Endothelial cell (in vitro differentiated cells): ENCODE results near the gene SLC25A23. TPM values are rescaled to one million over a fixed set of nuclear protein-coding genes. Genes with fewer than 3 reads are reported as not detected.

Experiments
- DNase-seq: peaks from one replicate; pipeline ENCODE4 v3.0.0; 2021; ENCODE audit warnings: low spot score
- H3K27ac Mint-ChIP-seq: one replicate; pipeline ENCODE4 v1.8.0; 2021; ENCODE audit warnings: mixed read lengths, inconsistent platforms; ENCODE audit not compliant: unreplicated experiment
- H3K27me3 Mint-ChIP-seq: one replicate; pipeline ENCODE4 v1.8.0; 2021; ENCODE audit warnings: mild to moderate bottlenecking, moderate library complexity, mixed read lengths, inconsistent platforms; ENCODE audit not compliant: unreplicated experiment
- H3K36me3 Mint-ChIP-seq: one replicate; pipeline ENCODE4 v1.8.0; 2021; ENCODE audit warnings: mild to moderate bottlenecking, low read depth, mixed read lengths, inconsistent platforms; ENCODE audit not compliant: unreplicated experiment
- H3K4me1 Mint-ChIP-seq: one replicate; pipeline ENCODE4 v1.8.0; 2021; ENCODE audit warnings: mild to moderate bottlenecking, mixed read lengths, inconsistent platforms; ENCODE audit not compliant: unreplicated experiment
- H3K4me3 Mint-ChIP-seq: one replicate; pipeline ENCODE4 v1.8.0; 2021; ENCODE audit warnings: mild to moderate bottlenecking, mixed read lengths, inconsistent platforms; ENCODE audit not compliant: unreplicated experiment
- H3K9me3 Mint-ChIP-seq: one replicate; pipeline ENCODE4 v1.8.0; 2021; ENCODE audit warnings: mixed read lengths, inconsistent platforms; ENCODE audit not compliant: unreplicated experiment
- total RNA-seq: library from RNA; stranded (reverse); fragmentation: NEBNext Ultra II Directional; extraction: Animal tissue kit (Norgen Biotek cat#: 25700); gene quantifications from one replicate; pipeline ENCODE4 v1.2.1, GENCODE V29; 2021; ENCODE audit not compliant: unreplicated experiment
- TF ChIP-seq, protein P1 (sequence below): fragments of 200-600 bp; sonication (generic); IDR thresholded peaks from one replicate; pipeline ENCODE4 v1.5.0; 2021; ENCODE audit warnings: antibody characterized with exemption; ENCODE audit not compliant: unreplicated experiment

SLC25A23 gene
- total RNA-seq, 1 donor from 2014 or later = 20.7 TPM

DNA sequence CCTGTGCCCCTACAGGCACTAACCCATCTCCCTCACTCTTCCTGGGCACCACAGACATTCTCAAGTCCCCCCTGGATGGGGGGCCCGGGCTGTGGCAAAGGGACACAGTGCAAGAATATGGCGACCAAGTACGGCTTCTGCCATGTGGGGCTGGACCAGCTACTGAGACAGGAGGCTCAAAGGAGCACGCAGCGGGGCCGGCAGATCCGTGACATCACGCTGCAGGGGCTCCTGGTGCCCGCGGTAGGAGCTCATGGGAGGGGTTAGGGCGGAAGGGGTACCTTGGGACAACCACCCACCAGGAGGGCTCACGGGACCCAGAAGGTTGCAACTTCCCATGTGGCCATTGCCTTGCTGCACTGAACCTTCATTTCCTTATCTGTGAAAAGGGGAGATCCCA lies 63.3 kb downstream of the SLC25A23 start:
- Mint-ChIP-seq H3K4me1 (peaks cover 23% of the 10 kb centered on the region), H3K4me3 (no peak overlapping the region), H3K9me3 (no peaks in the 10 kb centered on the region), H3K27ac (no peak overlapping the region), H3K36me3 (peaks cover 12% of the 10 kb centered on the region), H3K27me3 (peaks cover 19% of the 10 kb centered on the region)
- DNase-seq = no peak
- TF ChIP-seq, protein P1, sequence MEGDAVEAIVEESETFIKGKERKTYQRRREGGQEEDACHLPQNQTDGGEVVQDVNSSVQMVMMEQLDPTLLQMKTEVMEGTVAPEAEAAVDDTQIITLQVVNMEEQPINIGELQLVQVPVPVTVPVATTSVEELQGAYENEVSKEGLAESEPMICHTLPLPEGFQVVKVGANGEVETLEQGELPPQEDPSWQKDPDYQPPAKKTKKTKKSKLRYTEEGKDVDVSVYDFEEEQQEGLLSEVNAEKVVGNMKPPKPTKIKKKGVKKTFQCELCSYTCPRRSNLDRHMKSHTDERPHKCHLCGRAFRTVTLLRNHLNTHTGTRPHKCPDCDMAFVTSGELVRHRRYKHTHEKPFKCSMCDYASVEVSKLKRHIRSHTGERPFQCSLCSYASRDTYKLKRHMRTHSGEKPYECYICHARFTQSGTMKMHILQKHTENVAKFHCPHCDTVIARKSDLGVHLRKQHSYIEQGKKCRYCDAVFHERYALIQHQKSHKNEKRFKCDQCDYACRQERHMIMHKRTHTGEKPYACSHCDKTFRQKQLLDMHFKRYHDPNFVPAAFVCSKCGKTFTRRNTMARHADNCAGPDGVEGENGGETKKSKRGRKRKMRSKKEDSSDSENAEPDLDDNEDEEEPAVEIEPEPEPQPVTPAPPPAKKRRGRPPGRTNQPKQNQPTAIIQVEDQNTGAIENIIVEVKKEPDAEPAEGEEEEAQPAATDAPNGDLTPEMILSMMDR = no peak

DNA sequence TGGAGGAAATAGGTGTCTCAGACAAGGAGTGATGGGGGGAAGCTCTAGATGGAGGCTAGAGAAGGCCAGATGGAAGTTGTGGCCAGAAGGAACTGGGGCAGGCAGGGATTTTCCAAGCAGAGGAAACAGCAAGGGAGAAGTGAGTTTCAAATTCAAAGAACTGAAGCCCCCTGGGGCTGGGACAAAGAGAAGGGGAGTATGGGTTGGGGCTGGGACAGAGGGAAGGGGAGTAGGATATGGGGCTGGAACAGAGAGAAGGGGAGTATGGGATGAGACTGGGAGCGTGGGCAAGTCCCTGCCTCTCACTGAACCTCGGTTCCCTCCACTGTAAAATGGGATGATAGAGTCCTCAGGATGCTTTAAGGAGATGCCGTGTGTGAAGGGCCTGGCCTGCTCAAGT lies 64.8 kb downstream of the SLC25A23 start:
- TF ChIP-seq, protein P1 = no peak
- DNase-seq = no peak
- H3K9me3 Mint-ChIP-seq = no peaks in the 10 kb centered on the region
- H3K36me3 Mint-ChIP-seq = peaks cover 17% of the 10 kb centered on the region
- H3K27me3 Mint-ChIP-seq = peaks cover 19% of the 10 kb centered on the region
- H3K4me3 Mint-ChIP-seq = peak overlapping the region; percentile 81
- H3K27ac Mint-ChIP-seq = peak overlapping the region; percentile 74
- H3K4me1 Mint-ChIP-seq = peaks cover 26% of the 10 kb centered on the region

DNA sequence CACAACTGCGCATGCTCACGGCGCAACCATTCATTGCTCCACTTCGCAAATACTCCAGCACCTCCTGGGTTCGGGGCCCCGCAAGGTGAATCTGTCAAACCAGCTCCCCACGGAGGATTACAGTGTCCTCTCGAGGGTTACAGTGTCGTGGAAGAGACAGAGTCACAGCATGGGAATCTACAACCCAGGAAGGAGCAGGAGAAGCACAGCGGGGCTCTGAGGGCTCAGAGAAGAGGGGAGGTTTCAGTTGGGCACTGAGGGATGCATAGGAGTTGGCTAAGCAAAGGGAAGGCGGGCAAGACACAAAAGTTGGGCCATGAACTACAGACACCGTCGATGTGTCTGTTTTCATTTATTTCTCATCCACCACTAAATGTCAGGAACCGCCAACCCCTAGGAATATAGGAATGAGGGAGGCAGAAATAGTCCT lies 65.6 kb downstream of the SLC25A23 start:
- H3K36me3 Mint-ChIP-seq = peaks cover 21% of the 10 kb centered on the region
- TF ChIP-seq, protein P1 = no peak
- no peak for DNase-seq
- H3K4me1 Mint-ChIP-seq = peaks cover 26% of the 10 kb centered on the region
- H3K27me3 Mint-ChIP-seq = peaks cover 19% of the 10 kb centered on the region
- H3K4me3 Mint-ChIP-seq = peak overlapping the region; percentile 94
- peak overlapping the region; percentile 98 for H3K27ac Mint-ChIP-seq
- H3K9me3 Mint-ChIP-seq = no peaks in the 10 kb centered on the region

DNA sequence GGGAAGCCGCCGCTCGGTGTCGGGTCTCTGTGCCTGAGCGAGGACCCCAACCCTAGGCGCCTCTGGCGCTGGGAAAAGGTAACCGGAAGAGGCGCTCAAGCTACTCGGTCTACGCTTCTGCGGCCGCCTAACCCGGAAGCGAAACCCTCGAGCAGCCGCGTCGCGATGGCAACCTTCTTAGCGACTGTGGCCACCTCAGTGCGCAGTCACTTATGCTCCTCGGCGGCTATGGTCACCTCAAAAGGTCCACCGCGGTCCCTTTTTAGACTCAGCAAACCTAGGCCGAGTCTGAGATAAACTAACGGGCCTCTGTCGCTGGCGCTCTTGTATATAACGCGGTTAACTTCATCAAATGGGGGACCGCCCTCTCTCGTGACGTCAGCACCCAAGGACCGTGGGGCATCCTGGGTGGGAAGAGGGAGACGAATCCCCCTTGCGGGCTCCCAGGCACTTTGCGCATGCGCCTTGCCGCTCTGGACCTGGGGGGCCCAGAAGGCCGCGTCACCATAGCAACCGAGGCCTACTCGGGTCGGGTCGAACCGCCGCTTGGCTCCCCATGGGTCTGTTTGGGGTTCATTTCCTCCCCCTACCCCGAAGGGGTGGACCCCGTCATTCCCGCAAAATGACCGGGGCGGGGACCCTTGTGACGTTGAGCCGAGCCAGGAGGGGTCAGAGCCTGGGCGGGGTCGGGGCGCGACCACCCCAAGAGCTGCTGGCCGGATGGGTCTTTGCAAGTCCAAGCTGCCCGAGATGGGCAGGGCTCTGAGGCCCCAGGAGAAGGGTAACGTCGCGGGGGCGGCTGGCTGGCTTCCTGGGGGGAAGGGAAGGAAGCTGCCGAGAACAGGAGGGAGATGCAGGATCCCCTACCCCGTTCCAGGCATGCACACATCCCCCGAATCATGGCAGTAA lies 66.3 kb downstream of the SLC25A23 start, which contains the start of gene GTF2F1:
Gene GTF2F1, minus strand, starts transcription at position 91 of the 909 bp plus-strand sequence. CDS start 169 bp downstream, outside the sequence.
- TF ChIP-seq, protein P1 = no peak
- H3K27ac Mint-ChIP-seq = peak within 1 kb of the TSS; percentile 98
- peak within 1 kb of the TSS; percentile 94 for H3K4me3 Mint-ChIP-seq
- peaks cover 19% of the 10 kb centered on the region for H3K27me3 Mint-ChIP-seq
- DNase-seq = peak; percentile 92
- no peaks in the 10 kb centered on the region for H3K9me3 Mint-ChIP-seq
- peaks cover 26% of the 10 kb centered on the region for H3K4me1 Mint-ChIP-seq
- peaks cover 23% of the 10 kb centered on the region for H3K36me3 Mint-ChIP-seq
